Neural progenitor cell (in vitro differentiated cells): ENCODE results near the gene CCDC167.

Experiments used
- EZH2 ChIP-seq: fragments of 200-600 bp; sonication (generic); IDR thresholded peaks from 2 replicates; pipeline ENCODE4 v1.6.1; 2017; ENCODE audit warnings: antibody characterized with exemption, mild to moderate bottlenecking, moderate library complexity
- TF ChIP-seq, protein P1 (sequence below): fragments of 200-600 bp; sonication (generic); IDR thresholded peaks from 2 replicates; pipeline ENCODE4 v1.5.1; 2017; ENCODE audit warnings: antibody characterized with exemption, mild to moderate bottlenecking

- TF ChIP-seq, protein P1, sequence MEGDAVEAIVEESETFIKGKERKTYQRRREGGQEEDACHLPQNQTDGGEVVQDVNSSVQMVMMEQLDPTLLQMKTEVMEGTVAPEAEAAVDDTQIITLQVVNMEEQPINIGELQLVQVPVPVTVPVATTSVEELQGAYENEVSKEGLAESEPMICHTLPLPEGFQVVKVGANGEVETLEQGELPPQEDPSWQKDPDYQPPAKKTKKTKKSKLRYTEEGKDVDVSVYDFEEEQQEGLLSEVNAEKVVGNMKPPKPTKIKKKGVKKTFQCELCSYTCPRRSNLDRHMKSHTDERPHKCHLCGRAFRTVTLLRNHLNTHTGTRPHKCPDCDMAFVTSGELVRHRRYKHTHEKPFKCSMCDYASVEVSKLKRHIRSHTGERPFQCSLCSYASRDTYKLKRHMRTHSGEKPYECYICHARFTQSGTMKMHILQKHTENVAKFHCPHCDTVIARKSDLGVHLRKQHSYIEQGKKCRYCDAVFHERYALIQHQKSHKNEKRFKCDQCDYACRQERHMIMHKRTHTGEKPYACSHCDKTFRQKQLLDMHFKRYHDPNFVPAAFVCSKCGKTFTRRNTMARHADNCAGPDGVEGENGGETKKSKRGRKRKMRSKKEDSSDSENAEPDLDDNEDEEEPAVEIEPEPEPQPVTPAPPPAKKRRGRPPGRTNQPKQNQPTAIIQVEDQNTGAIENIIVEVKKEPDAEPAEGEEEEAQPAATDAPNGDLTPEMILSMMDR: no peak
- no peak for TF ChIP-seq EZH2
Observed at GRCh38 chr6:37463110-37463509, 36.6 kb downstream of the CCDC167 start.
